Testis (tissue), 3 donors: ENCODE measurements around the gene HHATL. TPM values are rescaled to one million over a fixed set of nuclear protein-coding genes. Genes with fewer than 3 reads are reported as not detected.

ENCODE experiments used
- DNase-seq: peaks from one replicate; pipeline ENCODE4 v3.0.0-alpha.2; 2019
- H3K27ac ChIP-seq, 2 donors: fragments of 200-600 bp; sonication (generic); one replicate each; pipeline ENCODE4 v1.5.1; 2019
- H3K27me3 ChIP-seq: fragments of 200-600 bp; sonication (generic); one replicate; pipeline ENCODE4 v1.5.1; 2019
- H3K36me3 ChIP-seq: fragments of 200-600 bp; sonication (generic); one replicate; pipeline ENCODE4 v1.5.1; 2017; ENCODE audit warnings: low read depth; ENCODE audit errors: missing control alignments
- H3K4me1 ChIP-seq: fragments of 200-600 bp; sonication (generic); one replicate; pipeline ENCODE4 v1.5.1; 2019
- H3K4me3 ChIP-seq, 2 donors: fragments of 200-600 bp; sonication (generic); one replicate each; pipeline ENCODE4 v1.5.1; 2017 to 2019
- H3K9me3 ChIP-seq: fragments of 200-600 bp; sonication (generic); one replicate; pipeline ENCODE4 v1.5.1; 2017
- CTCF ChIP-seq, 3 experiments: fragments of 450-650 bp in 2 of 3; fragments of 200-600 bp in 1 of 3; sonication (generic) in 1 of 3; IDR thresholded peaks; one replicate each; pipeline ENCODE4 v1.5.1; 2016 to 2019; ENCODE audit warnings: antibody characterized with exemption in 3 of 3, mild to moderate bottlenecking in 2 of 3, moderate library complexity in 1 of 3
- POLR2A ChIP-seq: fragments of 450-650 bp; IDR thresholded peaks from one replicate; pipeline ENCODE4 v1.6.1; 2017; ENCODE audit warnings: antibody characterized with exemption, mild to moderate bottlenecking, moderate library complexity
- WGBS, 2 donors: methylation state at CpG; one replicate each; pipeline ENCODE4 v1.1.5; 2018; 5-methylcytosine and 5-hydroxymethylcytosine counted together
- intact Hi-C: fragments of 100-400 bp; cut with DNase I; formaldehyde crosslinking; loops from one replicate; pipeline ENCODE4 v1.15.1; 2023; ENCODE audit warnings: low total_unique reads
- polyA plus RNA-seq: library from polyadenylated mRNA; stranded (reverse); fragments of 350-450 nt; fragmentation: Illumina TruSeq; extraction: RNeasy Lipid Tissue Mini Kit (QIAGEN cat#74804); gene quantifications from one replicate; pipeline ENCODE4 v1.2.3, GENCODE V29; 2014; ENCODE audit warnings: low read depth, low replicate concordance; ENCODE audit not compliant: insufficient read depth
- total RNA-seq, 2 donors: library from RNA; depleted of rRNA; stranded (reverse); fragments of >200 nt; gene quantifications; one replicate each; pipeline ENCODE4 v1.2.3, GENCODE V29; 2016

HHATL gene
- total and polyA plus RNA-seq, 3 donors from 2014 or later: 6.1 to 7.2 (median 6.4) TPM

GRCh38 chr3:42655331-42655888, 47.2 kb downstream of the HHATL start:
- no peak for TF ChIP-seq POLR2A
- TF ChIP-seq CTCF (IDR thresholded peaks at IDR 0.05): no peak
- intact Hi-C loops: loop anchor here (10.0 kb wide), 1 partner anchor 61 kb away; the partner anchor contains the start of gene SS18L2
- H3K4me1 ChIP-seq: peaks cover 35% of the 10 kb centered on the region

GRCh38 chr3:42654331-42655201, 48.0 kb downstream of the HHATL start:
- Histone ChIP-seq H3K9me3 (no peaks in the 10 kb centered on the region), H3K27me3 (no peaks in the 10 kb centered on the region), H3K4me1 (peaks cover 27% of the 10 kb centered on the region), H3K4me3 (peak overlapping the region; percentile 72 to 80), H3K36me3 (no peaks in the 10 kb centered on the region), H3K27ac (peak overlapping the region; percentile 88 to 94)
- WGBS, 2 donors: 0% methylated on average over 21 of the region's 94 CpGs; no CpG with 5 or more reads in 1 of the 2 donors
- TF ChIP-seq POLR2A: no peak
- TF ChIP-seq CTCF (IDR thresholded peaks at IDR 0.05): no peak
- peak; percentile 73 for DNase-seq
- intact Hi-C loops: loop anchor here (10.0 kb wide), 1 partner anchor 60 kb away; the partner anchor contains the start of gene SS18L2

More at GRCh38 chr3:42655331-42655888, 47.2 kb downstream of the HHATL start:
- WGBS, 2 donors: 42% methylated on average over 4 of the region's 4 CpGs; no CpG with 5 or more reads in 1 of the 2 donors
- Histone ChIP-seq H3K9me3 (no peaks in the 10 kb centered on the region), H3K4me3 (peak overlapping the region in 1 of 2 donors; percentile 72), H3K27me3 (no peaks in the 10 kb centered on the region), H3K36me3 (no peaks in the 10 kb centered on the region), H3K27ac (peak overlapping the region; percentile 88 to 94)
- DNase-seq: no peak

- H3K36me3 ChIP-seq: no peaks in the 10 kb centered on the region
- no peaks in the 10 kb centered on the region for H3K27me3 ChIP-seq
- peak within 1 kb of the TSS; percentile 72 to 80 for H3K4me3 ChIP-seq
- intact Hi-C loops: loop anchor here (10.0 kb wide), 1 partner anchor 59 kb away; the partner anchor contains the start of gene SS18L2
- no peak for DNase-seq
- peaks cover 25% of the 10 kb centered on the region for H3K4me1 ChIP-seq
- WGBS, 2 donors: 3 to 5% methylated on average over 6 to 21 of the region's 31 CpGs
- peak within 1 kb of the TSS; percentile 88 to 94 for H3K27ac ChIP-seq
- no peaks in the 10 kb centered on the region for H3K9me3 ChIP-seq
- no peak for TF ChIP-seq POLR2A
Measured at GRCh38 chr3:42653560-42654330, 48.9 kb downstream of the HHATL start, which contains the start of gene ZBTB47. ZBTB47 (plus strand) TSS chr3:42653697; CDS start chr3:42658356, 4,659 bp downstream.

- peaks cover 25% of the 10 kb centered on the region for H3K4me1 ChIP-seq
- 31 to 34% methylated on average over 3 of the region's 3 CpGs for WGBS, 2 donors
- H3K27ac ChIP-seq: peak overlapping the region in 1 of 2 donors; percentile 94
- TF ChIP-seq CTCF (IDR thresholded peaks at IDR 0.05): no peak
- TF ChIP-seq POLR2A: no peak
- H3K9me3 ChIP-seq: no peaks in the 10 kb centered on the region
- peak overlapping the region; percentile 72 to 80 for H3K4me3 ChIP-seq
- intact Hi-C loops: loop anchor here (10.0 kb wide), 1 partner anchor 58 kb away; the partner anchor contains the start of gene SS18L2
- no peaks in the 10 kb centered on the region for H3K36me3 ChIP-seq
- no peaks in the 10 kb centered on the region for H3K27me3 ChIP-seq
- DNase-seq: no peak
Measured at GRCh38 chr3:42653303-42653559, 49.4 kb downstream of the HHATL start.
